NCI-H146 treated with DMSO at 0.1 percent for 48 hours (cell line): ENCODE results near the gene EML5.
A peak's percentile ranks its signal among the peaks of the same experiment; 100 is the strongest.

ENCODE experiments used
- DNase-seq: peaks from one replicate; lab custom pipeline; 2025; ENCODE audit not compliant: unreplicated experiment; lab: John Stamatoyannopoulos, UW

EML5 gene

DNA sequence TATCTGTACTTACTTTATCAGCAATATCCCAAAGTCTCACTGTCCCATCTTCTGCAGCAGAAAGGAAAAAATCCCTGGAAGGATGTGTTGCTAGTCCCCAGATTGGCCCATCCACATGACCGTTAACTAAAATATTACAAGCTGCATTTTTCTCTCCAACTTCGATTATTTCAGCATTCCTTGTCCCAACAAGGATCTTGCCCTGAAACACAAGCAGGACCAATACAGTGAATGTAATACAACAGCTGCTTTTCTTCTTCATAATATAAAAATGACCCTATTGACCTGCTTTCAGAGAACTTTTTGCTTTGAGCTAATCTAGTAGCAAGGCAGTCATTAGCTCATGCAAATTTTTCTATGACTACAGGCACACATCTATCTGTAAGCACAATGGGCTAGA is 171.7 kb downstream of the EML5 start:
- DNase-seq, result no peak

DNA sequence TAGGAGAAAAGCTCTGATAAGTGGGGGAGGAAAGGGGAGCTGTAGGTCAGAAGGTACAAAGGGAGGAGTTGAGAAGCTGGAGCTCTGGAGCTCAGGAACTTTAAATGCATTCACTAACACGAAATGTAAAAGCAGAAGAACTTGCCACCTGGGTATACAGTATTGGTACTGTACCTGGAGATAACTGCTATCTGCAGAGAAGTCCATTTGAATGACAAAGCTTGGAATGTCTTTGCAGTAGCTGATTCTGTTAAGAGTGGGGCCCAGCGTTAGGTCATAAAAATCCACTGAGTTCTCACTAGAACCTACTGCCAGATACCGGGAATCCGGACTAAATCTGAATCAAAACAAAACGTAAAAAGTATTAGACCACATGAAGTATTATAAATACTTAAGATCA is 174.3 kb downstream of the EML5 start:
- DNase-seq, result no peak

DNA sequence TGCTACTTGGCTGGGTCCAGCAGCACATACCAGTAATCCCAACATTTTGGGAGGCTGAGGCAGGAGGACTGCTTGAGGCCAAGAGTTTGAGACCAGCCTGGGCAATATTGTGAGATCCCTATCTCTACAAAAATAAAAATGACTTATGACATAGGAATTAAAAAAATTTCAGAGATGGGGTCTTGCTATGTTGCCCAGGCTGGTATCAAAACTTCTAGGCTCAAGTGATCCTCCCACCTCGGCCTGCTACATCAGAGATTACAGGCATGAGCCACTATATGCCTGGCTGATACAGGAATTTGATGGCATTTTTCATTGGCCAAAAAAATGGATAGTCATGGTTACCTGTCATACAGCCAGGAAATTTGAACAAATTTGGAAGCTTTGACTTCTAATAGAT is 175.3 kb downstream of the EML5 start:
- DNase-seq, result no peak

DNA sequence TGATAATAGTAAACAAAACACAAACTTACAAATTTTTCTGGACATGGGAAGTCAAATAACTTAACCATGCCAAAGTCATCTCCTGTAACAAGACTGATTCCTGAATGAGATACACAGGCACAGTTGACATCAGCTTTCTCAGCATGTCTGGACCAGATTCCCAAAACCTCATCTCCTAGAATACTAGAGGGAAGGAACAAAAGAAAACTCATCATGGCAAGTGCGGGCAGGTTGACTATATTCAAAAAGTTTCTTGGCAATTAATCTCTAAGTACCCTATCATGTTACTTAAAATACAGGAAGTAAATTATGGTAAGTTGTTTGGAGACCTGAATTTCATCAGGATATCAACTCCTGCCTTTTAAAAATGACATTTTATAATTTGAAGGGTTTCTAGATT is 176.1 kb downstream of the EML5 start:
- DNase-seq, result no peak

DNA sequence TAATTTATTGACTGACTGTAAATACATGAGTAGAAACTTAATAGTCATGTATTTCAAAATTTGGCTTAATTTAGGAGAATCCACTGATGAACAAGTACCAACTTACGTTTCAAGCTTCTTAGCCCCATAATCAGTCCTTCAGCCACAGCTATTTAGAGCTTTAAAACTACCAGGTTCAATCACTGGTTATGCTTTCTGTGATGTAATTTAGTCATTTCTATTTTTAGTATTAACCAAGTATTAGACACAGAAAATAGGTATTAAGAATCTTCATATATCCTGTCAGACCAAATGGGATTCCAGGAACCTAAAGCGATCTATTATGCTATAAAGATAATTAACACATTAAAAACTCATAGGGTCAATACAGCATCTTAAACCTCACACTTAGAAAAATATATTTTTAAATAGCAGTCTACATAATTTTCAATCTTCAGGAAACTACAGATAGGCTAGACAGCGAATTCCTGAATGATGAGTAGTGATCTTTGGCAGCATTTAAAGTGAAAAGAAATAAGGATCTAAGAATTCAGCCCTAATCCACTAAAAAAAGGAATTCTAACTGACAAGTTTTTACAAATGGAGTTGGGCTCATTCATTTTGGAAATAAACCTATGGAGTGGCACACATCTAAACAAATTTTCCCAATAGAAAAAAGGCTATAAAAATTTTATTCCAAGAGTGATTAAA is 178.4 kb downstream of the EML5 start:
- no peak for DNase-seq

DNA sequence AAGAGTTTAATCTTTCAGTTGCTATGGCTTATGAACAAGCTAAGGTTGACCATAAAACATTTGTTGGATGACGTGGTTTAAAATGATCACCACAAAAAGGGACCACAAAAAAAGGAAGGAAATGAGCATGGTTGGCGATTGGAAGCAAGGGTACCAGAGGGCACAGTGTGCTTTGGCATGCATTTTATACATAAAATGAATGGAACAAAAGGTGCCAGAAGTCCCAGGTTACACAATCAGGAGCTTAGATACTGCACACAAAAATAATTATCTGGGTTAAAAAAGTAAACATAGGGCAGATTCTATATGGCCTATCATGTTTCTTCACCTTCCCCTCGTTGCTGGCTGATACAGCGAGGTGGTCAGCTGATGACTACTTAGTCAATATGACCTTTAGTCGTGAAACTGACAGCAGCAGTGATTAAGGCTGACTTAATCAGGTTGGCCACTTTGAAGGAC is 179.2 kb downstream of the EML5 start:
- DNase-seq, result peak; percentile 79

DNA sequence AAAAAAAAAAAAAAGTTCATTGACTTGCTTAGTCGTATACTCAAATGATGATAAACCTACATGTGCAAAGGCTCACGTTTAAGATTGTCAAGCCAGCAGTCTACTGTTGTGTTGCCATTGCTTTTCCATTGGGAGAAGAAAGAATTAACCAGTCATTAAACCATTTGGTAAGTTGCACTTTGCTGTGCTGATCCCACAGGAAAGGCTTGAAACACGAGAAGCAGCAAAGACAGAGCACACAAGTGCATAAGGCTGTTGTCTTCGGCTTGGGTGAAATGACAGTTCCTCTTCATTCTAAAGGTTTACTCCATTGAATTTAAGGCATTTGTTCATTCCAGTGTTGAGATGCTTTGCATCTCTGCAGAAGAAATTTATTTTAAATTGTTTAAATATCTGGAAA is 179.8 kb downstream of the EML5 start:
- DNase-seq, result no peak

DNA sequence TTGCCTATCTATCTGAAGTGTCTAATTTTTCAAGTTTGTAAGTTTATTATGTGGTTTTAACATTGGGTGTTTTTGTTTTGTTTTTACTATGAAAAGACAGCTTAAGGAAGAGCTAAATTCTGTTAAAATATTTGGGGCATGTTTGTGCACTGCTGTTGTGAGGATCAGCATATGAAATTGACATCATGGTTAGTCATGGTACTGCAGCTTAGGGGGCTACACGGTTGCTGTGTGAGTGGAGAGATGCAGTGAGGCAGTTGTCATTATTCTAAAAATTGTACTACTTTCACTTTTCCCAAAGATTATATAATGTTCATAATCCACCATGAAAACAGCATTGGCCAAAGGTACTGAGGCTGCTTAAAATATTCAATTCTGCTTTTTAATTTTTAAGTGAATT is 180.9 kb downstream of the EML5 start:
- DNase-seq, result no peak

DNA sequence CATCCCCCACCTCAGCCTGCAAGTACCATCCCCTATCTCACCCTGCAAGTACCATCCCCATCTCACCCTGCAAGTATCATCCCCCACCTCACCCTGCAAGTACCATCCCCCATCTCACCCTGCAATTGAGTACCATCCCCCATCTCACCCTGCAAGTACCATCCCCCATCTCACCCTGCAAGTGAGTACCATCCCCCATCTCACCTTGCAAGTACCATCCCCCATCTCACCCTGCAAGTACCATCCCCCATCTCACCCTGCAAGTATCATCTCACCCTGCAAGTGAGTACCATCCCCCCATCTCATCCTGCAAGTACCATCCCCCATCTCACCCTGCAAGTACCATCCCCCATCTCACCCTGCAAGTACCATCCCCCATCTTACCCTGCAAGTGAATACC is 184.9 kb downstream of the EML5 start:
- DNase-seq, result no peak

DNA sequence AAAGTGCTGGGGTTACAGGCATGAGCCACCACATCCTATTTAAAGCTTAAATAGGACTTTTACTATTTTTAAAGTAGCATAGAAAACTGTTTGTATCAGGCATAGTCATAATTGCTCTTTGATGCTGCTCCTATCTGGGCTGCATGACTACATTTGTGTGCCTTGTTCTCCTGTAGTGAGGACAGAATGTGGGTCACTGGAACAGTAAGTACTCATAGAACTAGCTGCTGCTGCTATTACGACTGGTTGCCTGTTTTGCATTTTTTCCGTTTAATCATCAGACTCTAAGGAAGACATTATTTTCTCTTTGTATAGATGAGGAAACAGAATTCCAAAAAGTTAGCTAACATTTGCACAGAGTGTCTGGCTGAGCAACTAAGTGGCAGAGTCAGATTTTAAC is 187.2 kb downstream of the EML5 start:
- no peak for DNase-seq

DNA sequence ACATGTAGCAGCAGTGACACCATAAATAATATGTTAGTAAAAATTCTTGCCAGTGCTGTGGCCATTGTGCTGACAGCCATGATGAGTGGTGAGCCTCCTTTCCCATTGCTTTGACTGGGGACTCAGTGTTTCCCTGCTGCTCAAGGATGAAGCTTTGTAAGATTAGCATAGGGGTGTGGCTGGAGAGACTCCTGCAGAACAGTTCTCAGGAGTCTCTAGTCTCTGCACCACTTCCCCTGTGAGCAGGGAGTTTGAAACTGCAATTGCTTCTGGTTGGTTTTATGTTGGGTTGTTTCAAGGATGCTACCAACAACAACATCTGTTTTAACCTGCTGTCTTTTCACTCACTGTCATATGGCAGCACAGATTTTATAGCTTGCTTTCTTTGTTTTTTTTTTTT is 188.5 kb downstream of the EML5 start:
- no peak for DNase-seq

DNA sequence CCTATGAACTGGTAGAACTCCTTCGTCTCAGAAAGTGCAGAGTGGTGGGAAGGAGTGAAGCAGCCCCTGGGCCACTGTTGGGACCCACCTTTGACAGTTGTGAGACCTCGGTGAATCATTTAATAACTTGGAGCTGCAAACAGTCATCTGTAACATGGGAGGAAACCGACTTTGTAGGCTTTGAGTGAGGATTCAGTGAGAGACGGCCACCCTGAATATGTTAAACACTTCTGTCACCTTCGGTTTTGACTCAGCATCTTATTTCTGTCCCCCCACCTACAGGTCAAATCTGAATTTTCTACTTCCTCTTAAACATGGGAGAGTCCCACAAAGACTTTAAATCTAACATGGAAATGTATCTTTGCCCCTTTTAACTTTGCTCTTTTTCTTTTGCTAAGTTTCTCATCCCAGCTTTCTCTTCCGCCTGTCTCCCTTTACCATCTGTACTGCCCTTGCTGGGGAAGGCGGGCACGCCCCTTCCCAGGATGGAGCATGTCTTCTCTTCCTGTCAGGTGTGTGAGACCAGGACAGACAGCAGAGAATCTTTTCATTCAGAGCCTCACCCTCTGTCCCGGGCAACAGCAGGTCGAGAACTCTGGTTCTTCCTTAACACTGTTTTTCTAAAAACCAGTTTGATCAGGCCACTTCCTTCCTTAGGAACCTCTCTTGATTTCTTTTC is 192.9 kb downstream of the EML5 start:
- no peak for DNase-seq

DNA sequence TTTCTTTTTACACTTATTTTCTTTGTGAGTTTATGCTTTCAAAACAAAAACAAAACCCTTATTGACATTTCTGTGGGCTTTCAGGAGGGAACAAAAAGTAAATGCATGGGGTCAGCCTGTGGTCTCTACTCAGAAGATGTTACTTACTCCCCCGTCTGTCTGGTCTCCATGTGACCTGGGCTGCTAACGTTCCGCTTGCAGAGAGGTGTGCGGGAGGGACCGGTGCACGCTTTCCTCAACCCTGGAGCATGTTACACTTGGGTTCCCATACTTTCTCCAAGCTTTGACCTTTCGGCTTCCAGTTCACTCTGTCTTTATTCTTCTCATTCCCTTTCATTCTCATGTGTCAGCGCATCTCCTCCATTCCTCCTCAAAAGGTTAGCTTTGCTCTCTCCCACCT is 193.4 kb downstream of the EML5 start:
- no peak for DNase-seq

DNA sequence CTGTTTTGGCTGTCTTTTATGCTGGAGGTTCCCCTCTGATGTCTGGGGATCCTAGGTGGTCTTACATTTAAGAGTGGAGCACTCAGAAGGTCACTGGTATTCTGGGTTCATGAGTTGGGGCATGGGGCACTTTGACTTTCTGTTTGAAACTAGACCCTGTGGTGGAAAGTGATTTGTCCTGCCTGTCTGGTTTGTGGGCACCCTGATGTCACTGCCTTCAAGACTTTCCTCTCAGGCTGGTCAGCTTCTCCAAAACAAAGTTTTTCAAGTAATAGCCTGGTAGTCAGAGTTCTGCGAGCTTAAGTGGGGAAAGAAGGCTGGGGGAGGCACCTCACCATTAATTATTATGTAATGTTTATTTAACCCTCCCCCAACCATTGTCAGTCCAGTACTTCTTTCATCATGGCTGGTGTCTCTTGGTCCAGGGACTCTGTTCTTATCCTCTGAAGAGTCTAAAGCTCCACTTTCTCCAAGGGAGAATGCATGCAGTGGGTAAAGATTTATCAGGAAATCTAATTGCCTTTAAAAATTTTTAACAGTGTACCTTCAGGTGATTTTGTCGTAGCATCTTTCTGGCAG is 194.6 kb downstream of the EML5 start:
- DNase-seq, result no peak

DNA sequence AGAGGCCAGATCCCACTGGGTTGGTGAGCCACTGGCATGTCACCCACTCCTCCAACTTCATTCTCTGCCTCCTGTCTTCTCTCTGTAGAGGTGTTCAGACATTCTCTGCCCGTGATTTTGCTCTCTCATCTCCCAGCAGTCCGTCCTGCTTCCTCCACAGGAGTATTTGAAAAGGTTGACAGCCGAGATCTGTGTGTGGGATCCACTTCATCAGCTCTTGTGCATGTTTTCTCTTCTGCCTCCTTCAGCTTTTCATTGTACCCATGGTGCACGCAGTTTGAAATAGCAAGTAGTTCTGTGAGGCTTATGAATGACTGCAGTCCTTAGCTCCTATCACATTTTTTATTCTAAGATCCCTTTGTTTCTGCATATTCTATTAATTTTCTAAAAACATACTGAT is 195.2 kb downstream of the EML5 start:
- no peak for DNase-seq

DNA sequence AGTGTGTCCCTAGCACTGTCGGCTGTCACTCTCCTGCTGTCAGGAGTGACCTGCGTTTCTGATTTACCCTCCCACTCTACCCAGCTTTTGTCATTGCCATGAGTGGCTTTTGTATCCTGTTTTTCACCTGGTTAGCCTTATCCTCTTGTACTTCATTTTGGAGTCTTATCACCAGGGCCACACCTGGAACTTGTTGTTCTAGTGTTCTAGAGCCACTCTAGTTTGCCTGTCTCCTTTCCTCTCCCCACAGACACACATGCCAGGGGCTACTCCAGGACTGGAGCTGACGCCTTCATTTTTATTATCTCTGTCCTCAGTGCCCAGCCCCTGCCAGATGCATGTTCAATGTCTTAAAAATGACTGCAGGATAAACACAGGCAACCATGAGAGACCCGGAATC is 195.7 kb downstream of the EML5 start:
- no peak for DNase-seq

DNA sequence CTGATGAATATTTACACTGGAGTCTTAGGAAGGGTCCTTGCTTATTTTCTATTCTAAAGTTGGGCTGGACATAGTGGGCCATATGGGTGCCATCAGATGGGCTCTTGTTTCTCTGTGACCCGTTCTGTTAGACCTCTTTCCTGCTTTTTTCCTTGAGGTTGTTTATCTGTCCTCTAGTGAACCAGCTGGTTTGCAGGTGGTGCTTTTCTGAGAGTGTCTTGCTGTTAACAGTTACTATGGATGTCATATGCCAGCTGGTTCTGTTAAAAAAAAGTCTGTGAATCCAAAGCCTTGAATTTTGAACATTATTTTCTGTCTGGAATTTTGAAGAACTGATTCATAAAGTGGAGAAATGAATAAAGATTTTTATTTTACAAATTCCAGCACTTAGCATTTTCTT is 200.7 kb downstream of the EML5 start:
- no peak for DNase-seq

DNA sequence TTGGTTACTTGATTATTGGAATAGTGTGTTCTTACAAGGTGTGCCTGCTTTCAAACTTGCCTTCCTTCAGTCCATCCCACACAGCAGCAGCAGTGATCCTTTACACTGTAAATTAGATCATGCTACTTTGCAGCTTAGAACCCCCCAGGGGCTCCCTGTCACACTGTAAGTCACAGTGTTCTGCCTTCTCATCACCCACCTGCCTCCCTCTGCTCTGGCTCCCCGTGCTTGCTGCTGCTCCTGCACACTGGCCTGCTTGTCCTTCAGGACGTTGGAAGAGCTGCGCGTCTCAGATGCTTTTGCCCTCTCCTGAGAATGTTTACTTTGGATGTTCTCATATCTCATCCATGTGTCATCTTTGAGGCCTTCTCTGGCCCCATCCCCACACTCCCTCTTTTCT is 202.6 kb downstream of the EML5 start:
- no peak for DNase-seq

DNA sequence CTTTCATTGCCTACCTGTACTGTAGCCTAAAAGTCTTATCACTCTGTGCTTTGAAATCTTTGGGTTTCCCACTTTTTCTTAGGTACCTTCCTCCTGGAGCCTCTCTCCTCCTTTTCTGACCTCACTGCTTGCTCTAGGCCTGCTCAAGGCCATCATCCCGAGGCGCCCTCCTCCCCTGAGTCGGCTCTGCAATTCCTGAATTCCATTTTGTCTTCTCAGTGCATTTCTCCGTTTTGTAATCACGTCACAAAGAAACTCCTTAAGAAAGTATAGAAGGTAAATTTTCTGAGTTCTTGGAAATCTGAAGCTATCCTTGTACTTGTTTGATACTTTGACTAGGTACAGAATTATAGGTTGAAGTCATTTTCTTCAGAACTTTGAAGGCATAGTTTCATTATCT is 204.7 kb downstream of the EML5 start:
- no peak for DNase-seq

DNA sequence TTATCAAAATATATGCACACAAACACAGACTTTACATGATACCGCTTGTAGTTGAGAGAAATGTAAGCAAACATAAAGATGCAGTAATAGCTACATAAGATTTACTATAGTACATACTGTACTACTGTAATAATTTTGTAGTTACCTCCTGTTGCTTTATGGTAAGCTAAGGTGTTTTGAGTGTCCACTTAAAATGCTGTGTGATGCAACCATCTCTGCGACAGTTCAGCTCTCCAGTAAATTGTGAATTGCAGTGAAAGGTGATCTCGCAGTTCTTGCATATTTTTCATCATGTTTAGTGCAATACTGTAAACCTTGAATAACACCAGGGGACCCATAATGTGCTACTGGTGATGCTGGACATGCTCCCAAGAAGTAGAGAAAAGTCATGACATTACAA is 208.3 kb downstream of the EML5 start:
- DNase-seq, result no peak

DNA sequence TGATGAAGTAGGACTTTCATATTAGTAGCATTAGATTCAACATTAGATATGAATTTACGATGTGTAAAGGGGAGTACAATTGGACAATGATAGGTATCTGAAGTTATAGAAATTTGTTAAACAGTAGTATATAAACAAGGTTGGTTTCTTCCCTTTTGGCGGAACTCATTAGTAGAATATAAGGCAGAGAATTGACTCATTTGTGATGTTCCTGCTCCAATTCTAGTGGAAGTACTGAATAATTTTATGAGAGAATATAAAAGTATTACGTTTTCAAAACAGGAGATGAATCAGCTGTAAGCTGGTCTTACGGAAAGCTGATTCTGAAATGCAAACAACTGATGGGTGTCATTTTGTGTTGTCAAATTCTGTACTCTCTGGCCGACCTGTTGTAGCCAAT is 216.5 kb downstream of the EML5 start:
- DNase-seq, result no peak

DNA sequence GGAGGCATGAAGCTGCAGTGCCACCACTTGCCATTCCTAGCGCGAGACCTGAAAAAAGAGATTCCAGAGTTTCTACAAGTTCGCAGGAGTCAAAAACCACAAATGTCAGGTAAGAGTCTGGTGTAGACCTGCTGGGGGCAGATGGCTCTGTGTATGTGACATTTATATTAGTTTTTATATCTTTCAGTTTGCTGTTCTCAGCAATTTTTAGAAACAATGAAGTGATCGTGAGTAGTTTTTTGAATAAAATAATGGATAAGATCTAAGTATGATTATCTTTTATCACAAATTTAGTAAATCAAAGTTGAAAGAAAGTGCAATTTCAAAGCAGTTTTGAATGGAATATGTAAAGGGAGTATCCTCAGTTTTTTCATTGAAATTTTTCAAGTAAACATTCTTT is 220.6 kb downstream of the EML5 start:
- no peak for DNase-seq

DNA sequence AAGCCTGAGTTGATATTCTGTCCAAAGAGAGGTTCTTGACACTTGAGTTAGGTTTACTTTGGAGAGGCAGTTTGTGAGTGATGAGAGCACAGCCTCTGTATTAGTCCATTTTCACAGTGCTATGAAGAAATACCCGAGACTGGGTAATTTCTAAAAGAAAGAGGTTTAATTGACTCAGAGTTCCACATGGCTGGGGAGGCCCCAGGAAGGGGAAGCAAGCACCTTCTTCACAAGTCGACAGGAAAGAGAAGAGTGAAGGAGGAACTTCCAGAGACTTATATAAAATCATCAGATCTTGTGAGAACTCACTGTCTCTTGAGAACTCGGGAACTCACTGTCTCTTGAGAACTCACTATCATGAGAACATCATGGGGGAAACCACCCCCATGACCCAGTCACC is 224.6 kb downstream of the EML5 start:
- no peak for DNase-seq
